A673 (cell line): ENCODE results near the gene CABP4.

Experiments
- CTCF ChIP-seq: fragments of 300-800, 200-600 bp; sonication (generic); conservative IDR thresholded peaks from 2 replicates; pipeline ENCODE4 v1.5.1; 2017; ENCODE audit warnings: low read depth, mild to moderate bottlenecking, antibody characterized with exemption, low read length, moderate library complexity, mixed read lengths
- EZH2 ChIP-seq: fragments of 200-600 bp; sonication (generic); IDR thresholded peaks from 2 replicates; pipeline ENCODE4 v1.6.1; 2017; ENCODE audit warnings: borderline replicate concordance, low read depth, mild to moderate bottlenecking, mixed read lengths, antibody characterized with exemption, low read length; ENCODE audit not compliant: poor library complexity, severe bottlenecking

GRCh38 chr11:67423891-67424613 is 31.1 kb upstream of the CABP4 start:
- TF ChIP-seq CTCF (no peak), EZH2 (no peak)
